Fibroblast of lung (primary cell): ENCODE measurements around the gene KIF26A. TPM values are rescaled to one million over a fixed set of nuclear protein-coding genes. Genes with fewer than 3 reads are reported as not detected.

ENCODE experiments used
- DNase-seq, 2 donors: peaks; one replicate each; pipeline versions ENCODE4 v3.0.0 to v3.0.0-alpha.2; 2010; ENCODE audit warnings: low read depth in 2 of 2
- H2AFZ ChIP-seq: 2 replicates; pipeline ENCODE4 v1.5.1; 2012; ENCODE audit warnings: low read length, control low read depth, inconsistent platforms
- H3K27ac ChIP-seq: 2 replicates; pipeline ENCODE4 v1.5.1; 2011; ENCODE audit warnings: low read length, control low read depth; ENCODE audit not compliant: insufficient read depth
- H3K27me3 ChIP-seq: 2 replicates; pipeline ENCODE4 v1.5.1; 2011; ENCODE audit warnings: mild to moderate bottlenecking, low read length; ENCODE audit not compliant: control insufficient read depth, insufficient read depth
- H3K36me3 ChIP-seq: 2 replicates; pipeline ENCODE4 v1.5.1; 2011; ENCODE audit warnings: low read length; ENCODE audit not compliant: control insufficient read depth, insufficient read depth
- H3K4me1 ChIP-seq: 2 replicates; pipeline ENCODE4 v1.5.1; 2011; ENCODE audit warnings: low read length; ENCODE audit not compliant: control insufficient read depth, insufficient read depth; ENCODE audit errors: extremely low read depth
- H3K4me2 ChIP-seq: 2 replicates; pipeline ENCODE4 v1.5.1; 2011; ENCODE audit warnings: low read length, control low read depth; ENCODE audit not compliant: insufficient read depth; ENCODE audit errors: extremely low read depth
- H3K4me3 ChIP-seq, 4 experiments: fragments of 200-600 bp in 1 of 4; sonication (generic) in 1 of 4; replicated peaks in 1 of 4; 2 replicates each; pipeline ENCODE4 v1.5.1; 2011 to 2016; ENCODE audit warnings: low read length in 4 of 4, low read depth in 3 of 4, mild to moderate bottlenecking in 3 of 4, control low read depth in 2 of 4, inconsistent platforms in 1 of 4, mixed read lengths in 1 of 4; ENCODE audit not compliant: insufficient read depth in 1 of 4; ENCODE audit errors: control extremely low read depth in 1 of 4
- H3K79me2 ChIP-seq: 2 replicates; pipeline ENCODE4 v1.5.1; 2012; ENCODE audit warnings: mild to moderate bottlenecking, low read length, inconsistent platforms; ENCODE audit not compliant: control insufficient read depth, insufficient read depth
- H3K9ac ChIP-seq: 2 replicates; pipeline ENCODE4 v1.5.1; 2011; ENCODE audit warnings: mild to moderate bottlenecking, low read length, control low read depth; ENCODE audit not compliant: insufficient read depth
- H3K9me3 ChIP-seq: 2 replicates; pipeline ENCODE4 v1.5.1; 2012; ENCODE audit warnings: low read depth, low read length; ENCODE audit not compliant: control insufficient read depth, insufficient read depth
- H4K20me1 ChIP-seq: 2 replicates; pipeline ENCODE4 v1.5.1; 2011; ENCODE audit warnings: low read length; ENCODE audit not compliant: control insufficient read depth, insufficient read depth; ENCODE audit errors: extremely low read depth
- CTCF ChIP-seq, 2 donors: IDR thresholded peaks in 1 of 2; conservative IDR thresholded peaks in 1 of 2; 1 replicate in 1 of 2; 2 replicates in 1 of 2; pipeline ENCODE4 v1.5.1; 2011 to 2012; ENCODE audit warnings: low read length in 2 of 2, control low read depth in 1 of 2, inconsistent platforms in 1 of 2, low read depth in 1 of 2, mild to moderate bottlenecking in 1 of 2
- EZH2 ChIP-seq: IDR thresholded peaks from 2 replicates; pipeline ENCODE4 v1.5.1; 2012; ENCODE audit warnings: low read length, control low read depth, mild to moderate bottlenecking; ENCODE audit errors: missing control alignments
- polyA plus RNA-seq, 2 donors: library from polyadenylated mRNA; depleted of rRNA in 1 of 2; stranded (reverse) in 1 of 2; unstranded in 1 of 2; fragments of >200 nt; gene quantifications; 2 replicates each; pipeline ENCODE4 v1.2.1, GENCODE V29; 2011 to 2012; ENCODE audit warnings: missing spikeins in 1 of 2
- total RNA-seq: library from RNA; depleted of rRNA; stranded (reverse); fragments of >200 nt; gene quantifications from 2 replicates; pipeline ENCODE4 v1.2.1, GENCODE V29; 2014

Gene KIF26A
- total and polyA plus RNA-seq, 2 donors (not counting 1 experiment from before 2014, with no cell fraction given) = 0.01 to 2.0 TPM

GRCh38 chr14:104227806-104228205, 89.4 kb downstream of the KIF26A start:
- no peak for DNase-seq
- Histone ChIP-seq H3K9me3 (peaks cover 2% of the 10 kb centered on the region), H4K20me1 (no peaks in the 10 kb centered on the region), H3K4me3 (no peak overlapping the region), H3K36me3 (no peaks in the 10 kb centered on the region), H3K9ac (no peak overlapping the region), H3K4me2 (no peak overlapping the region), H3K27ac (no peak overlapping the region), H3K79me2 (no peaks in the 10 kb centered on the region), H3K4me1 (no peaks in the 10 kb centered on the region), H3K27me3 (no peaks in the 10 kb centered on the region), H2AFZ (no peak overlapping the region)
- TF ChIP-seq CTCF (conservative IDR thresholded peaks at IDR 0.05 in 1 of 2, IDR thresholded peaks at IDR 0.05 in 1 of 2; ENCODE audit: low read depth in 1 of 2, low read length in 2 of 2) (no peak), EZH2 (no peak)

- Histone ChIP-seq H3K9me3 (peaks cover 2% of the 10 kb centered on the region), H3K27me3 (no peaks in the 10 kb centered on the region), H2AFZ (no peak overlapping the region), H3K27ac (no peak overlapping the region), H3K9ac (no peak overlapping the region), H3K79me2 (no peaks in the 10 kb centered on the region), H3K4me3 (no peak overlapping the region), H3K36me3 (no peaks in the 10 kb centered on the region), H3K4me1 (no peaks in the 10 kb centered on the region), H3K4me2 (no peak overlapping the region), H4K20me1 (no peaks in the 10 kb centered on the region)
- no peak for DNase-seq
- no peak for TF ChIP-seq EZH2
- no peak for TF ChIP-seq CTCF (conservative IDR thresholded peaks at IDR 0.05 in 1 of 2, IDR thresholded peaks at IDR 0.05 in 1 of 2; ENCODE audit: low read depth in 1 of 2, low read length in 2 of 2)
These were observed 89.8 kb downstream of the KIF26A start for GRCh38 chr14:104228221-104228620.

- Histone ChIP-seq H3K27me3 (no peaks in the 10 kb centered on the region), H3K4me3 (no peak overlapping the region), H4K20me1 (no peaks in the 10 kb centered on the region), H3K9ac (no peak overlapping the region), H3K4me2 (no peak overlapping the region), H3K9me3 (peaks cover 2% of the 10 kb centered on the region), H2AFZ (no peak overlapping the region), H3K79me2 (no peaks in the 10 kb centered on the region), H3K27ac (no peak overlapping the region), H3K36me3 (no peaks in the 10 kb centered on the region), H3K4me1 (no peaks in the 10 kb centered on the region)
- no peak for DNase-seq
- no peak for TF ChIP-seq EZH2
- no peak for TF ChIP-seq CTCF (conservative IDR thresholded peaks at IDR 0.05 in 1 of 2, IDR thresholded peaks at IDR 0.05 in 1 of 2; ENCODE audit: low read depth in 1 of 2, low read length in 2 of 2)
These were observed 90.5 kb downstream of the KIF26A start for GRCh38 chr14:104228716-104229533.
